ENCODE results near the gene ARHGAP30. TPM values are rescaled to one million over a fixed set of nuclear protein-coding genes. Genes with fewer than 3 reads are reported as not detected.

The ARHGAP30 gene
- total RNA-seq, 4 donors from 2014 or later: 6.1 to 14.1 (median 10.2) TPM

DNA sequence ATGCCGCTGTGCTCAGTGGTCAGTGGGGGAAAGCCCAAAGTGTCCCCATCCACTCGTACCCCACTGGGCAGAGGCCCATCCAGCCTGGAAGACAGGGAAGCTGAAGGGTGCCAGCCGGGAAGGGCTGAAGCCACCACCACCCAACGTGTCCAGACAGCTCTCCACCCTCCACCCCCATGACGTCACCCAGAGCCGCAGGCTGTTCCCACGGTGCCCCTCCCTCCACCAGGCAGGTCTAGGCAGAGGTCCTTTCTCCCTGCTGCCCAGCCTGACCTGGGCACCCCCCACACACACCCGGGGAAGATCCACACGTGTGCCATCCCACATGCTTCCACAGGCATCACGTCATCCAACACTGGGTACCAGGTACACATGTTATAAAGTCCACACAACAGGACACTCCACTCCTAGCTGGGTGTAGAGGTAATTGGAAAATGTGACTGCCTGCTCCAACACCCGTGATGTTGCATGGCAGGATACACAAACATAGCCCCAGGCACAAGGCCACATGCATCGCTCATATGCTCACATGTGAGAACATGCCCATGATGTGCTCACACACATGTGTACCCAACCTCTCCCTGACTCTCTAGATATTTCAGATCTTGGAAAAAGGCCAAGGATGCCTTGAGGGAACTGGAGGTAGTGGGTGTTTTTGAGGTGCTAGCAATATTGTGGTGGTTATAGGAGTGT, 5.1 kb upstream of the ARHGAP30 start:
- 77 to 91% methylated on average over 7 to 12 of the region's 12 CpGs for WGBS, 2 donors
- Histone ChIP-seq H3K27me3 (no peaks in the 10 kb centered on the region), H3K36me3 (no peaks in the 10 kb centered on the region), H3K9me3 (no peaks in the 10 kb centered on the region), H3K4me1 (no peaks in the 10 kb centered on the region), H3K4me3 (no peak overlapping the region), H3K27ac (no peak overlapping the region)
- no peak for DNase-seq (ENCODE audit: low spot score in 2 of 2)
- TF ChIP-seq, protein P1, sequence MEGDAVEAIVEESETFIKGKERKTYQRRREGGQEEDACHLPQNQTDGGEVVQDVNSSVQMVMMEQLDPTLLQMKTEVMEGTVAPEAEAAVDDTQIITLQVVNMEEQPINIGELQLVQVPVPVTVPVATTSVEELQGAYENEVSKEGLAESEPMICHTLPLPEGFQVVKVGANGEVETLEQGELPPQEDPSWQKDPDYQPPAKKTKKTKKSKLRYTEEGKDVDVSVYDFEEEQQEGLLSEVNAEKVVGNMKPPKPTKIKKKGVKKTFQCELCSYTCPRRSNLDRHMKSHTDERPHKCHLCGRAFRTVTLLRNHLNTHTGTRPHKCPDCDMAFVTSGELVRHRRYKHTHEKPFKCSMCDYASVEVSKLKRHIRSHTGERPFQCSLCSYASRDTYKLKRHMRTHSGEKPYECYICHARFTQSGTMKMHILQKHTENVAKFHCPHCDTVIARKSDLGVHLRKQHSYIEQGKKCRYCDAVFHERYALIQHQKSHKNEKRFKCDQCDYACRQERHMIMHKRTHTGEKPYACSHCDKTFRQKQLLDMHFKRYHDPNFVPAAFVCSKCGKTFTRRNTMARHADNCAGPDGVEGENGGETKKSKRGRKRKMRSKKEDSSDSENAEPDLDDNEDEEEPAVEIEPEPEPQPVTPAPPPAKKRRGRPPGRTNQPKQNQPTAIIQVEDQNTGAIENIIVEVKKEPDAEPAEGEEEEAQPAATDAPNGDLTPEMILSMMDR (IDR thresholded peaks at IDR 0.05): no peak
- TF ChIP-seq POLR2A (IDR thresholded peaks at IDR 0.05): no peak
- TF ChIP-seq EP300 (IDR thresholded peaks at IDR 0.05): no peak

DNA sequence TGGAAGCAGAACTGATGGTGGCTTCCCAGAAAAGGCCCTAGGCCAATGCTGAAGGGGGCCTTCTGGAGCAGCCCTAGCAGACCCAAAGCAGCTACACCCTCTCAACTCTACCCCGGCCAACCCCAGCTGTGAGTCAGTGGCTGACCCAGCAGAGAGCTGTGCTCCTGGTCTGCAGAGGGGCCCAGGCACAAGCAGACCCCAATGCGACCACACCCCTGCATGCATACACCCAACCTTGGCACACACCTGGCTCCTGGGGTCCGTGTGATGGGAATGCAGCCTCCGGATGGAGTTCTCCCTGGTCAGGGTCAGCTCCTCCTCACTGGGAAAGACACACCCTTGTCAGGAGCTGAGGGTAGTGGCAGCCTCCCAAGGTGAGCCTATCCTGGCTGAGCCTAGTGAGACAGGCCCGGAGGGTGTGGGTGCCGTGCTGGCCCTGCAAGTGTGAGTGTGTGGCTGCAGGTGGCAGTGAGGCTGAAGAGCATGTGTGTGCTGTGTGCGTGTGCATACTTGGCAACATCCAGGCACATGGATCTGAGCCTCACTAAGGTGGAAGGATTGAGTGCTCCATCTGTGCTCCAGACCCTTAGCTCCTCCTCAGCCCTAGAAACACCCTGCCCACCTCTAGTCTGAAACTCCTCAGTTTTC, 3.9 kb upstream of the ARHGAP30 start:
- Histone ChIP-seq H3K4me3 (no peak overlapping the region), H3K4me1 (no peaks in the 10 kb centered on the region), H3K9me3 (no peaks in the 10 kb centered on the region), H3K27me3 (no peaks in the 10 kb centered on the region), H3K27ac (no peak overlapping the region), H3K36me3 (no peaks in the 10 kb centered on the region)
- WGBS, 2 donors: 58 to 70% methylated on average over 4 to 7 of the region's 7 CpGs
- no peak for DNase-seq (ENCODE audit: low spot score in 2 of 2)
- TF ChIP-seq EP300 (IDR thresholded peaks at IDR 0.05): no peak
- TF ChIP-seq, protein P1 (IDR thresholded peaks at IDR 0.05): no peak
- TF ChIP-seq POLR2A (IDR thresholded peaks at IDR 0.05): no peak

DNA sequence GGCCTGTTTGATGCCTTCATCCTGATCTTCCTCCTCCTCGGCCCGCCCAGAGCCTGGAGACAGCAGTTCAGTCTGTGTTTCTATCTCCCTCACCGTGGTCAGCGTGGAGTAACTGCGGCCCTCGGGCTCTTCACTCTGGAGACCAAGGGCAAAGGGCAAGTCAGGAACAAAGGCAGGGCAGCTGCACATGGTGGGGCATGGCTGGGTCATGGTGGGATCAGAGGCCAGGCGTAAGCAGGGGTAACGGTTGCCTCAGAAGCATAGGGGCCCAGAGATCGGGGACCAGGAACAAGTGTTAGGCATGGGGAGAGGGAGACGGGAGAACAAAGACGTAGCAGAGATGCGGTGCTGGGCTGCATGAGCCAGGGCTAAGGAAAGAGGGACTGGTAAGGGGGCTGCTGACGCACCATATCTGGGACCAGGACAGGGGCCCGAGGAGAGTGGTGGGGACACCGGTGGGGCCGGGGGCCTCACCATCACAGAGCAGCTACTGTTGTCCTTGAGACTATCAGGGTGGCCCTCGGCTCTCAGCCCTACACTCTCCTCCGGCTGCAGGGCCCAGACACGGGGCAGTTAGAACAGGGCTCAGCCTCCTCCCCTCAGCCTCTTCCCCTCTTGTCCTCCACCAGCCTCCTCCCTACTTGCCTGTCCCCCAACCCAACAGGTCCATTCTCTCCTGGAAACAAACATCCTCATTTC, 3.2 kb upstream of the ARHGAP30 start:
- Histone ChIP-seq H3K4me3 (no peak overlapping the region), H3K4me1 (no peaks in the 10 kb centered on the region), H3K9me3 (no peaks in the 10 kb centered on the region), H3K27me3 (no peaks in the 10 kb centered on the region), H3K36me3 (no peaks in the 10 kb centered on the region), H3K27ac (no peak overlapping the region)
- WGBS, 2 donors: 62 to 73% methylated on average over 19 of the region's 19 CpGs
- DNase-seq (ENCODE audit: low spot score in 2 of 2): no peak
- TF ChIP-seq EP300 (IDR thresholded peaks at IDR 0.05) (no peak), POLR2A (IDR thresholded peaks at IDR 0.05) (no peak)
- TF ChIP-seq, protein P1 (IDR thresholded peaks at IDR 0.05): no peak

DNA sequence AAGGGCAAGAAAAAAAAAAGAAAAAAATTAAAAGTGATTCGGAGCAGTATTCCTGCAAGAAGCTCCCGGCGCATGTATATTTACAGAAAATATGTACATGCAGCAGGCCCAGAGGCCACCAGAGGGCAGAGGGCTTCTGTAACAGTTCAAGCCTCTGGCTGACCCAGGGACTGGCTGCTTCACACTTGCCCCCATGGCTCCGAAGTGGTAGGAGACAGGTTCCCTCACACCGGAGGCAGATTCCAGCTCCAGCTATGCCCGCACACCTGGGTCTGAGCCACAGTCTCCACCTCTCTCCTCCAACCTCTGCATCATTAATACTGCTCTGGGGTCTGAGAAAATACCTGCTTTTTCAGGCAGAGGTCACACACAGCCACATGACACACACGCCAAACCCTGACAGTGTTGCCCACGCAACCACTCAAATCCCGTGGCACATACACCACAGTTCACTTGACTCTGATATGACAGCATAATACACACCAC, 2.2 kb upstream of the ARHGAP30 start:
- Histone ChIP-seq H3K36me3 (no peaks in the 10 kb centered on the region), H3K4me1 (peaks cover 0 to 4% (median 0%) of the 10 kb centered on the region in 4 donors), H3K4me3 (no peak overlapping the region), H3K27ac (no peak overlapping the region), H3K27me3 (no peaks in the 10 kb centered on the region), H3K9me3 (no peaks in the 10 kb centered on the region)
- DNase-seq (ENCODE audit: low spot score in 2 of 2): peak in 1 of 2 donors; percentile 43
- 60 to 65% methylated on average over 9 of the region's 9 CpGs for WGBS, 2 donors
- no peak for TF ChIP-seq EP300 (IDR thresholded peaks at IDR 0.05)
- TF ChIP-seq, protein P1 (IDR thresholded peaks at IDR 0.05): peak; percentile 19 to 51 (median 36)

DNA sequence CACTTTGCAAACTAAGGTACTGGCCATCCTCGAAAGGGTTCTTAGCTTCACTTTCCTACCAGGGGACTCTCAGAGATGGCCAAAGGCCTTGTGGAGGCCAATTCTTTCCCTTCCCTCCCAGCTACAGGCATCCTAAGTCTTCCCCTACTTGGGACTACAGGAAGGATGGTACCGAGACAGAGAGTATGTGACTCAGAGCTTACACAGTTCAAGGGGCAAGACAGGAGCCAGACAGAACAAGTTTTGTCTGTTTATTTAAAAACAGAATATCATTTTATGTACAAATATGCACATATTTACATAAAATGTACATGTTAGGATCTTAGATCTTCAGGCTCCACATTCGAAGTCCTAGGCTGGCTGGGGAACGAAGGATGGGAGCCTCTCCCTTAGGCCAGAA, 1.1 kb upstream of the ARHGAP30 start:
- Histone ChIP-seq H3K27ac (no peak overlapping the region), H3K4me1 (peaks cover 0 to 4% (median 0%) of the 10 kb centered on the region in 4 donors), H3K27me3 (no peaks in the 10 kb centered on the region), H3K36me3 (no peaks in the 10 kb centered on the region), H3K4me3 (no peak overlapping the region), H3K9me3 (no peaks in the 10 kb centered on the region)
- WGBS, 2 donors: 85 to 89% methylated on average over 4 of the region's 4 CpGs
- TF ChIP-seq, protein P1 (IDR thresholded peaks at IDR 0.05): no peak
- no peak for DNase-seq (ENCODE audit: low spot score in 2 of 2)

Measured in tibial nerve (tissue), 4 donors.